ENCODE measurements around the gene MCEMP1. TPM values are rescaled to one million over a fixed set of nuclear protein-coding genes. Genes with fewer than 3 reads are reported as not detected.

MCEMP1 gene
- total and polyA plus RNA-seq, 2 of the 13 experiments (the other 11 are each of a cell fraction or from before 2014, with no cell fraction given): not detected

GRCh38 chr19:7636691-7637373 lies 40.1 kb upstream of the MCEMP1 start, which contains the start of gene STXBP2:
Gene STXBP2 (plus strand): TSS chr19:7637110. CDS start chr19:7637150, 40 bp downstream.
- Histone ChIP-seq H3K79me2 (ENCODE audit: insufficient read depth, low read length) (peaks cover 7% of the 10 kb centered on the region), H3K36me3 (replicated peaks in 1 of 2; ENCODE audit: control insufficient read depth in 1 of 2, insufficient read depth in 2 of 2, low read length in 2 of 2) (peaks cover 0 to 1% of the 10 kb centered on the region in 2 experiments; a peak in 2 of 5 replicates), H3K4me2 (ENCODE audit: low read depth, low read length) (peak within 1 kb of the TSS; percentile 78), H3K9me3 (ENCODE audit: low read length) (no peaks in the 10 kb centered on the region), H3K27ac (ENCODE audit: extremely low read length, insufficient read depth, low read length) (peak within 1 kb of the TSS; percentile 61), H4K20me1 (ENCODE audit: insufficient read depth, low read length) (no peaks in the 10 kb centered on the region; the same call in 1 of the 2 replicates), H3K4me1 (ENCODE audit: insufficient read depth, low read length) (peaks cover 23% of the 10 kb centered on the region), H3K4me3 (replicated peaks in 1 of 3; ENCODE audit: insufficient read depth in 1 of 3, low read depth in 2 of 3, low read length in 3 of 3) (peak within 1 kb of the TSS; percentile 93 to 96 (median 95)), H2AFZ (ENCODE audit: low read length) (no peak within 1 kb of the TSS), H3K27me3 (ENCODE audit: control insufficient read depth in 1 of 2, insufficient read depth in 2 of 2, low read length in 2 of 2) (no peaks in the 10 kb centered on the region; a peak in 1 of 5 replicates), H3K9ac (ENCODE audit: insufficient read depth, low read depth, low read length) (peak within 1 kb of the TSS; percentile 85)
- in situ Hi-C loops (cut with HindIII; ENCODE audit: extremely low pct_ligation_motif_present, low pct_unique_long_range_greater_than_20kb) (no loop called here), intact Hi-C loops (cut with micrococcal nuclease; ENCODE audit: unreplicated experiment) (no loop called here)
- DNase-seq (ENCODE audit: low spot score): peak; percentile 61
- BruUV-seq (replicated peaks): no TSS peak
- CTCF ChIA-PET (ENCODE audit: low intra/inter-chr PET ratio, low total read pairs): no interaction called here
- POLR2A ChIA-PET: interaction anchor here (0.7 to 1.5 kb wide), 3 partner anchors 15 to 44 kb away, joined by 4 to 12 read pairs (median 7); partner anchors contain the start of genes CAMSAP3 and TRAPPC5
- no peak for FAIRE-seq
- ATAC-seq: peak; percentile 80
- WGBS (ENCODE audit: low lambda C conversion rate): 12% methylated on average over 24 of the region's 61 CpGs
- TF ChIP-seq E2F5 (CRISPR knock-in tag; conservative IDR thresholded peaks at IDR 0.05) (no peak), ZBTB34 (CRISPR knock-in tag; IDR thresholded peaks at IDR 0.05) (no peak), MIER3 (CRISPR knock-in tag; IDR thresholded peaks at IDR 0.05; ENCODE audit: borderline replicate concordance) (no peak), CENPX (CRISPR knock-in tag; IDR thresholded peaks at IDR 0.05) (no peak), ZNF225 (CRISPR knock-in tag; IDR thresholded peaks at IDR 0.05) (no peak), ZKSCAN8 (CRISPR knock-in tag; IDR thresholded peaks at IDR 0.05; ENCODE audit: borderline replicate concordance) (no peak), FLYWCH1 (CRISPR knock-in tag; IDR thresholded peaks at IDR 0.05) (no peak)
- TF ChIP-seq, protein P1, sequence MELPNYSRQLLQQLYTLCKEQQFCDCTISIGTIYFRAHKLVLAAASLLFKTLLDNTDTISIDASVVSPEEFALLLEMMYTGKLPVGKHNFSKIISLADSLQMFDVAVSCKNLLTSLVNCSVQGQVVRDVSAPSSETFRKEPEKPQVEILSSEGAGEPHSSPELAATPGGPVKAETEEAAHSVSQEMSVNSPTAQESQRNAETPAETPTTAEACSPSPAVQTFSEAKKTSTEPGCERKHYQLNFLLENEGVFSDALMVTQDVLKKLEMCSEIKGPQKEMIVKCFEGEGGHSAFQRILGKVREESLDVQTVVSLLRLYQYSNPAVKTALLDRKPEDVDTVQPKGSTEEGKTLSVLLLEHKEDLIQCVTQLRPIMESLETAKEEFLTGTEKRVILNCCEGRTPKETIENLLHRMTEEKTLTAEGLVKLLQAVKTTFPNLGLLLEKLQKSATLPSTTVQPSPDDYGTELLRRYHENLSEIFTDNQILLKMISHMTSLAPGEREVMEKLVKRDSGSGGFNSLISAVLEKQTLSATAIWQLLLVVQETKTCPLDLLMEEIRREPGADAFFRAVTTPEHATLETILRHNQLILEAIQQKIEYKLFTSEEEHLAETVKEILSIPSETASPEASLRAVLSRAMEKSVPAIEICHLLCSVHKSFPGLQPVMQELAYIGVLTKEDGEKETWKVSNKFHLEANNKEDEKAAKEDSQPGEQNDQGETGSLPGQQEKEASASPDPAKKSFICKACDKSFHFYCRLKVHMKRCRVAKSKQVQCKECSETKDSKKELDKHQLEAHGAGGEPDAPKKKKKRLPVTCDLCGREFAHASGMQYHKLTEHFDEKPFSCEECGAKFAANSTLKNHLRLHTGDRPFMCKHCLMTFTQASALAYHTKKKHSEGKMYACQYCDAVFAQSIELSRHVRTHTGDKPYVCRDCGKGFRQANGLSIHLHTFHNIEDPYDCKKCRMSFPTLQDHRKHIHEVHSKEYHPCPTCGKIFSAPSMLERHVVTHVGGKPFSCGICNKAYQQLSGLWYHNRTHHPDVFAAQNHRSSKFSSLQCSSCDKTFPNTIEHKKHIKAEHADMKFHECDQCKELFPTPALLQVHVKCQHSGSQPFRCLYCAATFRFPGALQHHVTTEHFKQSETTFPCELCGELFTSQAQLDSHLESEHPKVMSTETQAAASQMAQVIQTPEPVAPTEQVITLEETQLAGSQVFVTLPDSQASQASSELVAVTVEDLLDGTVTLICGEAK (IDR thresholded peaks at IDR 0.05): no peak
- TF ChIP-seq, protein P1 (CRISPR knock-in tag; IDR thresholded peaks at IDR 0.05): peak; percentile 68; the same call in 1 of the 2 replicates
- TF ChIP-seq, protein P2, sequence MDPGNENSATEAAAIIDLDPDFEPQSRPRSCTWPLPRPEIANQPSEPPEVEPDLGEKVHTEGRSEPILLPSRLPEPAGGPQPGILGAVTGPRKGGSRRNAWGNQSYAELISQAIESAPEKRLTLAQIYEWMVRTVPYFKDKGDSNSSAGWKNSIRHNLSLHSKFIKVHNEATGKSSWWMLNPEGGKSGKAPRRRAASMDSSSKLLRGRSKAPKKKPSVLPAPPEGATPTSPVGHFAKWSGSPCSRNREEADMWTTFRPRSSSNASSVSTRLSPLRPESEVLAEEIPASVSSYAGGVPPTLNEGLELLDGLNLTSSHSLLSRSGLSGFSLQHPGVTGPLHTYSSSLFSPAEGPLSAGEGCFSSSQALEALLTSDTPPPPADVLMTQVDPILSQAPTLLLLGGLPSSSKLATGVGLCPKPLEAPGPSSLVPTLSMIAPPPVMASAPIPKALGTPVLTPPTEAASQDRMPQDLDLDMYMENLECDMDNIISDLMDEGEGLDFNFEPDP (CRISPR knock-in tag; conservative IDR thresholded peaks at IDR 0.05): no peak

Measured in HepG2 (cell line).